K562 (cell line): Measurements from ENCODE around the gene MFSD11.

ENCODE experiments used
- CAMTA2 ChIP-seq: fragments of 250-450 bp; sonication (Bioruptor Pico); conservative IDR thresholded peaks from 2 replicates; pipeline ENCODE4 v1.5.1; 2022
- FOXP4 ChIP-seq: sonication (generic); formaldehyde crosslinking; IDR thresholded peaks from 2 replicates; pipeline ENCODE4 v1.8.0; 2022; ENCODE audit warnings: mild to moderate bottlenecking, missing genetic modification reagents, borderline replicate concordance
- MAZ ChIP-seq, 2 experiments: fragments of 450-650 bp in 1 of 2; sonication (generic) in 1 of 2; formaldehyde crosslinking; IDR thresholded peaks in 1 of 2; conservative IDR thresholded peaks in 1 of 2; 2 replicates each; pipeline versions ENCODE4 v1.4.0 to v1.5.0; 2020; ENCODE audit warnings: mild to moderate bottlenecking in 1 of 2, missing genetic modification reagents in 1 of 2
- NBN ChIP-seq: fragments of 450-650 bp; IDR thresholded peaks from 2 replicates; pipeline ENCODE4 v1.6.1; 2016; ENCODE audit warnings: low read depth, mild to moderate bottlenecking
- PHF21A ChIP-seq: fragments of 450-650 bp; IDR thresholded peaks from 2 replicates; pipeline ENCODE4 v1.6.1; 2017; ENCODE audit warnings: low read depth, borderline replicate concordance
- RAD21 ChIP-seq, 2 experiments: fragments of 250-450 bp in 1 of 2; fragments of 450-650 bp in 1 of 2; sonication (Bioruptor Pico) in 1 of 2; formaldehyde crosslinking in 1 of 2; IDR thresholded peaks in 1 of 2; conservative IDR thresholded peaks in 1 of 2; 2 replicates each; pipeline versions ENCODE4 v1.4.0 to v1.8.0; 2020 to 2022; ENCODE audit warnings: mild to moderate bottlenecking in 2 of 2, moderate library complexity in 1 of 2
- ZKSCAN1 ChIP-seq: fragments of 150-350 bp; IDR thresholded peaks from 2 replicates; pipeline ENCODE4 v1.6.1; 2016; ENCODE audit warnings: low read depth, low read length
- ZNF561 ChIP-seq: fragments of 450-650 bp; formaldehyde crosslinking; conservative IDR thresholded peaks from 2 replicates; pipeline ENCODE4 v1.4.0; 2020; ENCODE audit warnings: mild to moderate bottlenecking, moderate library complexity

- no peak for TF ChIP-seq CAMTA2 (CRISPR knock-in tag)
- 0 out of 2 replicates have a peak, but pooled peaks have one; percentile 26 for TF ChIP-seq NBN
- no peak for TF ChIP-seq ZKSCAN1
- TF ChIP-seq ZNF561 (CRISPR knock-in tag): no peak
- TF ChIP-seq FOXP4 (CRISPR knock-in tag): no peak
- TF ChIP-seq RAD21 (CRISPR knock-in tag; conservative IDR thresholded peaks at IDR 0.05 in 1 of 2, IDR thresholded peaks at IDR 0.05 in 1 of 2): no peak
- TF ChIP-seq MAZ (CRISPR knock-in tag; conservative IDR thresholded peaks at IDR 0.05 in 1 of 2, IDR thresholded peaks at IDR 0.05 in 1 of 2): no peak
- no peak for TF ChIP-seq PHF21A
Observed at GRCh38 chr17:76735586-76736348, 2.2 kb upstream of the MFSD11 start.
